SKM-1 (cell line): ENCODE results near the gene ESAM.
A peak's percentile ranks its signal among the peaks of the same experiment; 100 is the strongest.
"Not testable (repeated sequence)": the region's sequence is repeated elsewhere in the genome, so short reads cannot be mapped to it uniquely, and the experiment has no call there.

Source experiments
- DNase-seq: peaks from one replicate; lab custom pipeline; 2025; ENCODE audit not compliant: unreplicated experiment; lab: John Stamatoyannopoulos, UW

The ESAM gene

DNA sequence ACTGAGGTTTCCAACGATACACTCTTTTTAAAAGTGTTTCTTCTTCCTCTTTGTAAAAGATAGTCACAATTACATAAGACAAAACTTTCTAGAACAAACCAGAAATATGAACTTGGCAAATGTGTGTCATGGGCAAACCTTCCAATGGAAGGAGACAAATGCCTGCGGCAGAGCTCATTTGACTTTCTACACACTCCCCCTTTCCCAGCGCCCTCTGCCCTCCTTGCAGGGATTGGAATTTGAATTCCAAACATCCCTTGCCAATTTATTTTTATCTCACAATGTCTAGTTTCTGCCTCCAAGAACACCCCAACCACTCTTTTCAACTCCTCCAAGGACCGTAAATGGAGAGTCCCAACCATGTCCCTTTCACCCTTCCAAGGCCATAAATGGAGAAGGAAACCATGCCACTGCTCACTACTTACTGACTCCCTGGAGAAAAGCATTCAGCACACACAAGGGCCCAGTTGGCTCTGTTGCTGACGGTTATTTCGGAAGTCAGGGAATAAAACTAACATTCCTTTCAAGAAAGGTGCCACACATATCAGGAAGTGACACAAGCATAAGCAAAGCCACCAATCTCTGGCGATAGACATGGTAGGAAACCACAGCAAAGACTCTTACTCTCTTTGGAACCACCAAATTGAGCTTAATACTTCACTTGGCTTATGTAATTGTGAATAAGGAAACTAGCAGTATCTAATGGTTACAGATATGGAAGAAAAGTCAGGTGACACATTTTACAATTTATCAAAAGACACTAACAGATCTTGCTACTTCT is 15.0 kb upstream of the ESAM start:
- no peak for DNase-seq

DNA sequence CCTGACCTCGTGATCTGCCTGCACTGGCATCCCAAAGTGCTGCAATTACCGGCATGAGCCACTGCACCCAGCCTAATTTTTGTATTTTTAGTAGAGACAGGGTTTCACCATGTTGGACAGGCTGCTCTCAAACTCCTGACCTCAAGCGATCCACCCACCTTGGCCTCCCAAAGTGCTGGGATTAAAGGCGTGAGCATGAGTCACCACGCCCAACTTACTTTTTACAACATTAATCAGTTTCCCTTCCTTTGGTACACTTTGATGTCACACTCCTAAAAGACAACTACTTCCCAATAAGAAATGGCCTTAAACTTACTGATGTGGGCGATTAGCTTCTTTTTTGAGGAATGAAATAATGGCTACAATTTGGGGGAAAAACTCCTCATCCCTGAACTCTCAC is 8.9 kb upstream of the ESAM start:
- not testable (repeated sequence) for DNase-seq

DNA sequence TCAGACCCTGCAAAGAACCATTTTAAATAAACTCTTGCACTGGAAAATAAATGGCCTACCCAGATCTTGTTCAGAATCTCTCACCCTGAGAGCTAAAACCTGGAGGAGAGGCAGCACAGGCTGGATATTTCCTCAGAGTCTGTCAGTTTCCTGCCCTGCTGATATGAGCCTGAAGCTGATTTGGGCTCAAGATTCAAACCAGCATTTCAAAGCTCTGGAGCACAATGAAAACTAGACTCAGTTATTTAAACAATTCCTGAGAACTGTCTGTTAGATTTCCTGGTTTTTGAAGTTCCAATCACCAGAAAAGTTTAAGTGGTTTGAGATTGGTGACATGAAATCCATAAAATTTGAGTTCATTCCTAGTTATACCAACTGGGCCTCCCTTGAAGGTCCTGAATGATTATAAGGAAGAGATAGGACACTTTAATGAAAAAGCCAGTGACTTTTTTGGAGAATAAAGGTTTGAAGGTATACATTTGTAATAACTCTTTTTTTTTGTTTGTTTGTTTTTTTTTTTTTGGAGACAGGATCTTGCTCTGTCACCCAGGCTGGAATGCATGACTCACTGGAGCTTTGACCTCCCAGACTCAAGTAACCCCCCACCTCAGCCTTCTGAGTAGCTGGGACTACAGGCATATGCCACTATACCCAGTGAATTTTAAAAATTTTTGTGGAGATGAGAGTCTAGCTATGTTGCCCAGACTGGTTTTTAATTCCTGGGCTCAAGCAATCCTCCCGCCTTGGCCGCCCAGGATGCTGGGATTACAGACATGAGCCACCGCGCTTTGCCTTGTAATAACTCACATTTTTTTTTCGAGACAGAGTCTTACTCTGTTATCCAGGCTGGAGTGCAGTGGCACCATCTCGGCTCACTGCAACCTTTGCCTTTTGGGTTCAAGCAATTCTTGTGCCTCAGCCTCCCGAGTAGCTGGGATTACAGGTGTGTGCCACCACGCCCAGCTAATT is 8.0 kb upstream of the ESAM start:
- DNase-seq = no peak

DNA sequence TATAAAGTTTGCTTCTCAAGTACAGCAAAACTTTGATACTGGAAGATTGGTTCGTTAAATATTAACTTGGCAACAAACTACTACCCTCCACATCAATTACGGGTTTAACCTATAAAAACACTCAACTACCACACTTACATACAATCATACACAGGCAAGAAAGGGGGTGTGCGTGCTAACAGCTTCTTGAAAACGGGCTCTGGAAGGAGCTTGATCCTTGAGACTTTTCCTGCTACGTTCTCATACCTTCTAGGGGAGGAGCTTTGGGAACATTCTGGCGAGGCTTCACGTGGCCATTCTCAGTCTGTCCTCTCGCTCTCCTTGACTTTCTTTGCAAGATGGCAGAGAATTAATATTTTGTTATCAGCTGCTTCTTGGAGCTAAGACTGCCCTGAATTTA is 6.8 kb upstream of the ESAM start:
- DNase-seq = no peak

DNA sequence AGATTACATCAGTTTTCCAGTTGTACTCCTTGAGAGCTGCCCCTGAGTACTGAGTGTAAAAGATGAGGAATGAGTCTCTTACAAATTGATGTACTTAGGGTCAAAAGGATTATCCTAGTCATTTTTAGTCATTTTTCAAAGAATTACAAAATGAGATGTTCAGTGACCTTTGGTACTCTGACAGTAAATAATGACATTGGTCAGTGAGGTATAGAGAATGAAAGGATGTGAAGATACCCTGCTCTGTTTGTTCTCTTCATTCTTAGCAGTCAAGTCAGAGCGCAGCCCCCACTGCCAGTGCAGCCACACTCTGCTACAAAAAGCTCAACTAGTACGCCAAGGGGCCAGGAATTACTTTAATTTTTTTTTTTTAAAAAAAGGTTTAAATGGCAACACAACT is 4.1 kb upstream of the ESAM start:
- DNase-seq = no peak

DNA sequence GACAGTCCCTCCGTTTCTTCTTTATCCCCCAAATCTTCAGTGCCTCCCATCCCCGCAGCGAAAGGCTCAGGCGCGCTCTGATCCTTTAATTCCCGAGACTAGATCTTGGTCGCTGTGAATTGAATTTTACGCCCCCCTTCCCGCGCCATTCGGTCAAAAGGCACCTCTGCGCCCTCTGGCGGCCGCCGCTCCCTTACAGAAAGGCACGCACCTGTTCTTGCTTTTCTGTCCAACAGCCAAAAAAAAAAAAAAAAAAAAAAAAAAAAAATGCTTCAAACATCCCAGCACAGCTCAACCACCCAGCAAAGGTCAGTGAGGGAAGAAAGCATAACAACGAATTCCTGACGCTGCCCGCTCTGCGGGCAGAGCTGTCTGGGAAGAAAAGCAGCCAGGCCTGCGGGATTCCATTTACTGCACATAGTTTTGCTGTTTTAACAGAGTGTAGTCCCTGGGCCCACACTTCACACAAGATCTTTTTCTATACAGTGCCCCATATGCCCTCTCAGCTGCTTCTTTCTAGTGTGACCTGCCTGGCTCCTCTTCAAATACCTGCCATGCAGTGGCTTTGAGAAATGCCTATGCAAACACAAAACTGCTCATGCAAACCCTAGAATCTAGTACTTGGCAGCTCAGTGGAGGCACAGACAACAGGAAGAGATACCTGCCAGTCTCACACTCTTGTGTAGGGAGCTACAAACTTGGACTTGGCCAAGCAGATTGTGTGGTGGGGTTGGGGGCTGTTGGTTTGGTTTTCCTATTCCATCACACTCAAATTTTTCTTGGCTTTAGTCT is 1.3 kb upstream of the ESAM start:
- DNase-seq = peak; percentile 33

DNA sequence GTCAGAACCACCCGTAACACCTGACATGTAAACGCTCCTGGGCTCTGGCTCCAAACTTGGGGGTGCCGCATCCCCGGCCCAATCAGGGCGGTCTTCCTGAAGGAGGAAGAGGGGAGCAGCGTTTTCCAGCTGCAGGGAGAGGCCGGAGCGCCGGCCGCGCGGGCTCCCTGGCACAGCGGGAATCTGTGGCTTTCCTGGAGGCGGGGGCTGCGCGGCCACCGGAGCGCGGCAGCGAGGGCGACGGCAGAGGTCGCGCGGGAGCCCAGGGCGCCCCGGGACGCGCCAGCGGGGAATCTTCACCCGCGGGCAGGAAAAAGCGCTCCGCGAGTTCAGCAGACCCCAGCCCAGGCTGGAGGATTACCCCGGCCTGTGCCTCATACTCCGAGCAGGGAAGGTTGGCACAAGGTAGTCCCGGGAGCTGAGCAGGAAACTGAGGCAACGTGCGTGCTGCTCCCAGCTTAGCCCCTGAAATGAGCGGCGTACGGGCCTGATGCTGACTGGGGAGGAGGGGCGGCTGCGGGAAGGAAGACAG is 600 bp upstream of the ESAM start:
- DNase-seq = no peak

DNA sequence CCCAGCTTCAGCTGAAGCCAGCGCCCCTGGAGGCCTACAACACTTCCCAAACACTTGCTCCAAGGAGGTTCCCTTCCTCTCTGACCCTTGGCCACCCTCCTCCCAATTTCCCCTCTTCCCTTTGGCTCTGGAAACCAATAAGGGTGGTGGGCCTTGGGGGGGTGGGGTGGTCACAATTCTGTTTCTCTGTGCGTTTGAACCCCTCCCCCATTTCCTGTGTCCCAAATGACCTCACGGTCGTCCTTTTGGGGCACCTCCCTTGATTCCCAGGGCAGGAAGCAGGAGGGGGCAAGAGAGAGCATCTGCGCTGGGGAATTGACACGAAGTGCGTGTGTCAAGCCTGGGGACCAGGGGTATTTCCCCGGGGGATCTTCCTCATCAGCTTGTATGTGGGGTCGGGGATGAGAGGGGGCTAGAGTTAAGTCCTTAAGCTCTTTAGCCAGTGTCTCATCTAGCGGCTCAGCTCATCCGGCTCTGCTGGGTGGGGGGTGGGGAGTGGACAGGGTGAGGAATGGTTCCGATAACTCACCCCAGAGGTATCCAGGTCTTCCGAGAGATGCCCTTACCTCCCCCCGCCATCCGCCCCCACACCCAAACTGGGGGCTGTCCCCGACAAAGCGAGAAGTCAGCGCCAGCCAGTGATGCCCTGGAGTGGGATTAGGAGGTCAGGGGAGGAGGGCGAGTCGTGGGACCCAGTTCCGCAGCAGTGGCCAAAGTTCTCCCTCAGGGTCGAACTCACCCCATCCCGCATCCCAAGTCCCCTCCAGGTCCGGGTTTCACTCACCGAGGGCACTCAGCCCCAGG is 587 bp downstream of the ESAM start:
- no peak for DNase-seq

DNA sequence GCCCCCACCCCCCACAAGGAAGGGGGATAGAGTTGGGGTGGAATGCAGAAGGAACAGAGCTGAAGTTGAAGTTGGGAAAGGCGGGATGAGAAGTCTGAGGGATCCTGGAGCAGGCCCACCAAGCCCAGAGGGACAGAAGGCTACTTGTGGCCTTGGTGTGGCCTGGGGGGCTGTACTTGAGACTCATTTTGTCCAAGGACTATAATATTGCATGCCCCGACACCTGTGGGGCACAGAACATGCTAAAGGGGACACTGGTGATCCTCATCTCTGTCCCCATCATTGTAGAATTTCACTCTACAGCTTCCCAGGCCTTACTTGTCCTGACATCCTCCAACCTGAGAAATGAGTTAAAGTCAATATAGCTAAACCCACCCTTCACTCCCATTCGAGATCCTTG is 1.3 kb downstream of the ESAM start:
- no peak for DNase-seq

DNA sequence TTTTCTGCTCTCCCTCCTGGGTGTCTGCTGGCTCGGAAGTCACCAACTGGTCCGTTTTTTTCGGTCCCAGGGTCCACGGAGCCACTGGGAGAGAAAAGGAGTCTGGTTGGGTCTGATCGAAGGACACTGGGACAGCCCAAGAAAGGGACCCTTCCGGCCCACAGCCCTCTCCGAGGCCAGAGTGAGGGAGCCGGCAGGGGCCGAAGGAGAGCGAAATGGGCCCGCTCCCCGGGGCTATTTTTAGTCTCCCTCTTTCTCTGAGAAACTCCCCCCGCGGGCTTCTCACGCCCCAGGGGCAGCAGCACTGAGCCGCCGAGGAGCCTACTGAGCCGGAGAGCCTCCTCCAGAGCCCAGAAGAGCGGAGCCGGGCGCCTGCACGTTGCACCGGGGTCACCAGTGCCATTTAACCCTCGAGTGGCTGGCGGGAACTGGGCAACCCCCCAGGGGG is 1.9 kb downstream of the ESAM start:
- DNase-seq = no peak

DNA sequence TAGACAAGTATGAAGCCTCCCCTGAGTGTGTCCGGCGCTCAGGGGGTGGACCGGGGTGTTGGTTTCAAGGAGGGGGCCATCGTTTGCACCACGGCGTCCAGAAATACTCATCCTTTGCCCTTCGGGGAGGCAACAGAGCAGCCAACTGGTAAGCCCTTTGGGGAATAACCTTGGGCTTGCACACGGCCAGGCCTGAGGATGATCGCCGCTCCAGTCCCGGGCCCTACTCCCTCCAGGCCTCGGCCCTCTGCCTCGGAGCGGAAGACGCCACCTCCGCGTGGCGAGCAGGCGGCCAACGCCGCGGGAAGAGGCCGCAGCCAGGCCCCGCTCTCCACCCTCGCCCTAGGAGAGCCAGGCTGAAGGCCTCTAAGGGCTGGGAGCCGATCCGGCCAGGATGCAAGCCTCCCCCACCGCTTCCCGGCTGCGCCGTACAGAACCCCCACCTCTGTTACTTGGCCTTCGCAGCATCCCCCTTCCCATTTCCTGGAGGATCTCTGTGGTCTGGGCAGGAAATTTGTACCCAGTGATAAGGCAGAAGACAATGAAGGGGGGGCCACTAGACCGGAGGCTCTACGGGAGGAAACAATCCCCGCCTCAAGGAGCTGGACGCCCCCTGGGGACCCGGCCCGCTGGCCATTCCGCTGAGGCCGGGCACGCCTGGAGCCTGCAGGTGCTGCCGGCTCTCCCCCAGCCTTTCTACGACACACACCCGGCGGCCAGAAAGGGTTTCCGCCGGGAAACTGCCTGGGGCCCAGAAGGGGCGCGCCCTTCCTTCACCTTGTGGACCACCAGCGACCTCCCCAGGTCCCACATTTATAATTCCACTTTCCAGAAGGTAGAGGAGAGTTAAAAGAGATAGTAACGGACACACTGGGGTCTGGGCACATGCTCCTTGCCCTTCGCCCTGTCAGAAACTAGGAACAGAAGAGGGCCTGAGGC is 2.6 kb downstream of the ESAM start:
- no peak for DNase-seq

DNA sequence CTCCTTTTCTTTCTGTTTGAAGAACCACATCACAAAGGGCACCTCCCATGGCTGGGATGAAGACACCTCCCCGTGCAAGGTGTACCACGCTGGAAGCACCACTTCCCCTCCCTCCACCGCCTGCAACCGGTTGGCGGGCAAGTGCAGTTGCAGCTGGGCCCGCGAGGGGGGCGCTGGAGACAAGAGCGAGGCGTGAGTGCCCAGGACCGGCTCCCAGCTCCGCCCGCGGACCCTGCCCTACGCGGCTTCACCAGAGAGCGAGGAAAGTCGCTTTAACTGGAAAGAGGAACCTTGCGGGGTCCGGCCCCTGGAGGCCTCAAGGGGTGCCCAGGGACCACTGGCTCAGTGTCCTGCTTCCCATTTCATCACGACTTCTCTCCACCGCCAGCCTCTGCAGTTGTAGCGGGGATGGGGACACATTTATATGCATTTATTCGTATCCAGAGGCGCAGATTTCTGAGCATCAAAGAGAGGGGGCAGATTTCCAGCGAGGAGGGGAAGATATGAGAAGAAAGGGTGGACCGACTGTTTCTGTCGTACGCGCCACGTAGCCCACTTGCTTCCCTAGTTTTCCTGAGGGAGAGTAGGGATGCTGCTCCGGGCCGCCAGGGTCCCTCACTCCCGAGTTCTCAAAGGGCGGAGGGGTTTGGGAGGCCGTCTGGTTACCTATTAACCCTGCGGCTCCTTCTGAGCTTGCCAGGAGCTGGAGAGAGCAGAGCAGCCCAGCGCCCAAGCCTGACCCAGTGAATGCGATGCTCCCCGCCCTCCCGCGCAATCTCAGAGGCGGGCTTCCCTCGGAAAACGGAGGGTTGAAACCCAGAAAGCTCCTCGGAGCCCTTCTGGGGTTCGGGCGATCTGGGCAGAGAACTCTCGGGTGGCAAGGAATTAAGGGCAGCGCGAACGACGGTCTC is 3.5 kb downstream of the ESAM start:
- DNase-seq = peak; percentile 88

DNA sequence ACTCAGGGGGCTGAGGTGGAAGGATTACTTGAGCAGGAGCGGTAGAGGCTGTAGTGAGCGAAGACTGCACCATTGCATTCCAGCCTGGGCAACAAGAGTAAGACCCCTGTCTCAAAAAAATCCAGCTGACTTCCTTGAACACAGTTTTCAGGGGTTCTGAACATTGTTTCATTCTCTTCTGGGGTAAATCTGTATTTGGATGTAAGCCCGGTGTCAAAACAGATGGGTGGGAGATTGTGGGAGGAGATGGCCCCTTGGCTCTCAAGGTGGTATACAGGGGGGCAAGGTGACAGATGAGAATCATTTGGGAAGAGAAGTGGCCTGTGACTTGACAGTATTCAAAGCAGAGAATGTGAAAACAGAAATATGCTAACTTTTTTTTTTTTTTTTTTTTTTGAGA is 4.8 kb downstream of the ESAM start:
- DNase-seq = no peak

DNA sequence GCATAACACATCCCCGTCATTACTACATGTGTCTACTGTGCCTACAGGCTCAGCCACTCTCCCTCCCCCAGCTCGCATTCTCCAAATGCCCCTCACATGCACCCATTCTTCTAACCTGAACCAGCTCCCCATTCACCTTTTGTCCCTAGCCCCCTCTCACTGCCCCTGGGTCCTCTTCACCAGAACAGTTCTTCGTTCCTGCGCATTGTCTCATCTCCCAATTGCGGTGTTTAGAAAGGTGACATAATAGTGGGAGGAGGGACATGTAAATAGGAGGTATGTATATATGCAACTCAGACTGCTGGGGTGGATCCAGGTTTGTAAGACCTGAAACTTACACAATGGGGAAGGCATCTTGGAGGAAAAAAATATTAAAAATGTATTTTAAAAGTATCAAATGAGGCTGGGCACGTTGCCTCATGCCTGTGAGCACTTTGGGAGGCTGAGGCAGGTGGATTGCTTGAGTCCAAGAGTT is 5.3 kb downstream of the ESAM start:
- DNase-seq = no peak

DNA sequence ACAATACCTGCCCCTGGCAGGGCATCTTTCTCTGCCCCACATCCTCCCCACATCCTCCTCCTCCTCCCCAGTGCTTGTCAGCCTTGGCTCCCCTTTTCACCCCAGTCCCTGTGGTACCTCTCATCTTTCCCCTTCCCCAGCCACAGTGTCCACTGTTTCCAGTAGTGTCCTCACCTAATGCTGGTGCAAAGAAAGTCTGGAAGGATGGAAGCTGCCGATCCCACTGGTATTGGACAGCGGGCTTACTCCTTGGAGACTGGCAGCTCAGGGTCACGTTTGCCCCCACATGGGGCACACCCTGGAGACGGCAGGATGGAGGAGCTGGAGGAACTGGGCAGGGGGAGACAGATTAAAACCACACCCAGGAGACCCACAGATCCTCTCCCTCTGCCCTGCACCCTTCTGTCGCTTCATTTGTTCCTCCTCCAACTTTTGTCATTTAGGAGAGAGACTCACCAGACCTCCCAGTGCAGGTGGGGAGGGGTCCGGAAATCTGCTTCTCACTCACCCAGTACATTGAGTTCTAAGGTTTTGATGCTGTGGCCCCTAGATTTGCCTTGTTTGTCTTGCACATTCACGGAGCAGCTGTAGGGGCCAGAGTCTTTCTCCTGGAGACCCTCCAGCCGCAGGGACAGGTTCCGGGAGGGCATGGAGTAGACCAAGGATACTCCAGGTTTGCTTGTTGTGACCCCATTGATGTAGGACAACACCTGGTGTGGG is 5.9 kb downstream of the ESAM start:
- no peak for DNase-seq

DNA sequence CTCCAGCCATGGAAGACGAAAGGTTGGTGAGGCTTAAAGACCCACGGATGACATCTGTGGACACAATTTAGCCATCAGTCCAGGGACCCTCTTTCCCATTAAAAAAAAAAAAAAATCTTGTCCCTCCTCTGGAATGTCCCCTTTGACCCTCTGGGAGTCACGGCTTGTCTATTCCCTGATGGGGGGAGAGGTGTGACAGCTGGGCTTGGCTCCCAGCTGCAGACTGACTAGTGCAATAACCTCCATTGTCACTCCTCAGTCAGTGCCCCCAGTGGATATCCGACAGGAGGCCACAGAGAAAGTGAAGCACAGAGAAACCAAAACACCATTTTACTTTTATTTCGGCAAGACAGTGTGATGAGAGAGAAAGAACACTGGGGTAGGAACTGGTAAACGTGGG is 7.4 kb downstream of the ESAM start:
- DNase-seq = no peak

DNA sequence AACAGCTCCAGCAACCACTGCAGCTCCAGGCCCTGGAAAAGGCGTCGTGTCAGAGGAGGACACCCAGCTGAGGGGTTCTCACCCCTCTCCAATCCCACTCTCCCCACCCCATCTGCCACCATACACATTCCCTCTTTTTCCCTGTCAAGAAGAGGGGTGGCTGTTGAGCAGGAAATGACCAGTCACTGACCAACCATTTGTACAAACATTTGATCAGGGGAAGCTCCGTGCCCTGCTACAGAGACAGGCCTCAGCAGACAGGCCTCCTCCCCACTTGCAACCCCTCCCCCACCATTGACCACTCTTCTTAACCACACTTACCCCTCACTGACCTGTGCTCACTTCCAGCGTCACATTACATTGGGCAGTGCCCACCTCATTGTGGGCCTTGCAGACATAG is 7.8 kb downstream of the ESAM start:
- no peak for DNase-seq
